ENCODE data around the gene MARS2.

The MARS2 gene

GRCh38 chr2:197705121-197705911, at the start of gene MARS2:
TSS of gene MARS2 (plus strand) at chr2:197705369. CDS start at chr2:197705406, 37 bp downstream.
- Histone ChIP-seq H3K9me3 (ENCODE audit: insufficient read depth, low read length) (no peaks in the 10 kb centered on the region), H3K4me1 (ENCODE audit: insufficient read depth, insufficient read length) (peaks cover 3% of the 10 kb centered on the region), H3K27me3 (ENCODE audit: insufficient read depth, insufficient read length) (no peaks in the 10 kb centered on the region), H3K4me3 (ENCODE audit: insufficient read length, low read depth) (peak within 1 kb of the TSS; percentile 87), H3K36me3 (ENCODE audit: insufficient read depth, insufficient read length, low read length) (peaks cover 37% of the 10 kb centered on the region), H3K9ac (ENCODE audit: insufficient read length, low read depth) (peak within 1 kb of the TSS; percentile 98)
- DNase-seq (ENCODE audit: low read depth, low spot score), result peak; percentile 89
- TF ChIP-seq ZNF274 (IDR thresholded peaks at IDR 0.05; ENCODE audit: low read depth, low read length) (no peak), SUZ12 (IDR thresholded peaks at IDR 0.05; ENCODE audit: extremely low read depth, insufficient read depth, insufficient read length) (no peak), YY1 (IDR thresholded peaks at IDR 0.05; ENCODE audit: insufficient read depth, insufficient read length) (no peak)

- Histone ChIP-seq H3K36me3 (ENCODE audit: insufficient read depth, insufficient read length, low read length) (no peaks in the 10 kb centered on the region), H3K4me1 (ENCODE audit: insufficient read depth, insufficient read length) (no peaks in the 10 kb centered on the region), H3K27me3 (ENCODE audit: insufficient read depth, insufficient read length) (no peaks in the 10 kb centered on the region), H3K4me3 (ENCODE audit: insufficient read length, low read depth) (no peak overlapping the region), H3K9me3 (ENCODE audit: insufficient read depth, low read length) (0 out of 2 replicates have a peak, but pooled peaks cover 5% of the 10 kb centered on the region), H3K9ac (ENCODE audit: insufficient read length, low read depth) (no peak overlapping the region)
- TF ChIP-seq SUZ12 (IDR thresholded peaks at IDR 0.05; ENCODE audit: extremely low read depth, insufficient read depth, insufficient read length) (no peak), ZNF274 (IDR thresholded peaks at IDR 0.05; ENCODE audit: low read depth, low read length) (no peak), YY1 (IDR thresholded peaks at IDR 0.05; ENCODE audit: insufficient read depth, insufficient read length) (no peak)
- no peak for DNase-seq (ENCODE audit: low read depth, low spot score)
Observed at GRCh38 chr2:197657562-197657961, 47.6 kb upstream of the MARS2 start.

- no peaks in the 10 kb centered on the region for H3K4me1 ChIP-seq (ENCODE audit: insufficient read depth, insufficient read length)
- H3K4me3 ChIP-seq (ENCODE audit: insufficient read length, low read depth), result no peak overlapping the region
- TF ChIP-seq YY1 (IDR thresholded peaks at IDR 0.05; ENCODE audit: insufficient read depth, insufficient read length) (no peak), ZNF274 (IDR thresholded peaks at IDR 0.05; ENCODE audit: low read depth, low read length) (no peak), SUZ12 (IDR thresholded peaks at IDR 0.05; ENCODE audit: extremely low read depth, insufficient read depth, insufficient read length) (no peak)
- H3K36me3 ChIP-seq (ENCODE audit: insufficient read depth, insufficient read length, low read length), result no peaks in the 10 kb centered on the region
- H3K9ac ChIP-seq (ENCODE audit: insufficient read length, low read depth), result no peak overlapping the region
- peaks cover 17% of the 10 kb centered on the region for H3K9me3 ChIP-seq (ENCODE audit: insufficient read depth, low read length)
- no peaks in the 10 kb centered on the region for H3K27me3 ChIP-seq (ENCODE audit: insufficient read depth, insufficient read length)
- DNase-seq (ENCODE audit: low read depth, low spot score), result no peak
Observed at GRCh38 chr2:197661626-197662025, 43.5 kb upstream of the MARS2 start.

GRCh38 chr2:197666277-197666676, 38.9 kb upstream of the MARS2 start:
- Histone ChIP-seq H3K4me3 (ENCODE audit: insufficient read length, low read depth) (no peak overlapping the region), H3K4me1 (ENCODE audit: insufficient read depth, insufficient read length) (peaks cover 5% of the 10 kb centered on the region), H3K9ac (ENCODE audit: insufficient read length, low read depth) (no peak overlapping the region), H3K36me3 (ENCODE audit: insufficient read depth, insufficient read length, low read length) (no peaks in the 10 kb centered on the region), H3K9me3 (ENCODE audit: insufficient read depth, low read length) (peaks cover 16% of the 10 kb centered on the region), H3K27me3 (ENCODE audit: insufficient read depth, insufficient read length) (no peaks in the 10 kb centered on the region)
- no peak for DNase-seq (ENCODE audit: low read depth, low spot score)
- no peak for TF ChIP-seq YY1 (IDR thresholded peaks at IDR 0.05; ENCODE audit: insufficient read depth, insufficient read length)
- TF ChIP-seq SUZ12 (IDR thresholded peaks at IDR 0.05; ENCODE audit: extremely low read depth, insufficient read depth, insufficient read length), result no peak
- TF ChIP-seq ZNF274 (IDR thresholded peaks at IDR 0.05; ENCODE audit: low read depth, low read length), result no peak

- H3K9me3 ChIP-seq (ENCODE audit: insufficient read depth, low read length), result peaks cover 16% of the 10 kb centered on the region
Observed at GRCh38 chr2:197668296-197668695, 36.9 kb upstream of the MARS2 start.

GRCh38 chr2:197669077-197669476, 36.1 kb upstream of the MARS2 start:
- Histone ChIP-seq H3K36me3 (ENCODE audit: insufficient read depth, insufficient read length, low read length) (no peaks in the 10 kb centered on the region), H3K4me1 (ENCODE audit: insufficient read depth, insufficient read length) (peaks cover 5% of the 10 kb centered on the region), H3K4me3 (ENCODE audit: insufficient read length, low read depth) (no peak overlapping the region), H3K9me3 (ENCODE audit: insufficient read depth, low read length) (peaks cover 16% of the 10 kb centered on the region), H3K9ac (ENCODE audit: insufficient read length, low read depth) (no peak overlapping the region), H3K27me3 (ENCODE audit: insufficient read depth, insufficient read length) (no peaks in the 10 kb centered on the region)
- no peak for TF ChIP-seq SUZ12 (IDR thresholded peaks at IDR 0.05; ENCODE audit: extremely low read depth, insufficient read depth, insufficient read length)
- TF ChIP-seq YY1 (IDR thresholded peaks at IDR 0.05; ENCODE audit: insufficient read depth, insufficient read length), result no peak
- TF ChIP-seq ZNF274 (IDR thresholded peaks at IDR 0.05; ENCODE audit: low read depth, low read length), result no peak
- no peak for DNase-seq (ENCODE audit: low read depth, low spot score)

More at GRCh38 chr2:197668296-197668695, 36.9 kb upstream of the MARS2 start:
- H3K9ac ChIP-seq (ENCODE audit: insufficient read length, low read depth), result no peak overlapping the region
- no peak overlapping the region for H3K4me3 ChIP-seq (ENCODE audit: insufficient read length, low read depth)
- H3K27me3 ChIP-seq (ENCODE audit: insufficient read depth, insufficient read length), result no peaks in the 10 kb centered on the region
- TF ChIP-seq ZNF274 (IDR thresholded peaks at IDR 0.05; ENCODE audit: low read depth, low read length) (no peak), SUZ12 (IDR thresholded peaks at IDR 0.05; ENCODE audit: extremely low read depth, insufficient read depth, insufficient read length) (no peak), YY1 (IDR thresholded peaks at IDR 0.05; ENCODE audit: insufficient read depth, insufficient read length) (no peak)
- H3K36me3 ChIP-seq (ENCODE audit: insufficient read depth, insufficient read length, low read length), result no peaks in the 10 kb centered on the region
- no peak for DNase-seq (ENCODE audit: low read depth, low spot score)
- peaks cover 5% of the 10 kb centered on the region for H3K4me1 ChIP-seq (ENCODE audit: insufficient read depth, insufficient read length)

GRCh38 chr2:197672371-197672893, 32.7 kb upstream of the MARS2 start:
- Histone ChIP-seq H3K4me3 (ENCODE audit: insufficient read length, low read depth) (no peak overlapping the region), H3K36me3 (ENCODE audit: insufficient read depth, insufficient read length, low read length) (no peaks in the 10 kb centered on the region), H3K27me3 (ENCODE audit: insufficient read depth, insufficient read length) (no peaks in the 10 kb centered on the region), H3K9ac (ENCODE audit: insufficient read length, low read depth) (no peak overlapping the region), H3K9me3 (ENCODE audit: insufficient read depth, low read length) (no peaks in the 10 kb centered on the region; the same call in 1 of the 2 replicates), H3K4me1 (ENCODE audit: insufficient read depth, insufficient read length) (peaks cover 5% of the 10 kb centered on the region)
- DNase-seq (ENCODE audit: low read depth, low spot score), result no peak
- TF ChIP-seq ZNF274 (IDR thresholded peaks at IDR 0.05; ENCODE audit: low read depth, low read length) (no peak), SUZ12 (IDR thresholded peaks at IDR 0.05; ENCODE audit: extremely low read depth, insufficient read depth, insufficient read length) (no peak), YY1 (IDR thresholded peaks at IDR 0.05; ENCODE audit: insufficient read depth, insufficient read length) (no peak)
